Measurements from ENCODE around the gene RABEP1.
"Not testable (repeated sequence)": the region's sequence is repeated elsewhere in the genome, so short reads cannot be mapped to it uniquely, and the experiment has no call there.

Gene RABEP1

DNA sequence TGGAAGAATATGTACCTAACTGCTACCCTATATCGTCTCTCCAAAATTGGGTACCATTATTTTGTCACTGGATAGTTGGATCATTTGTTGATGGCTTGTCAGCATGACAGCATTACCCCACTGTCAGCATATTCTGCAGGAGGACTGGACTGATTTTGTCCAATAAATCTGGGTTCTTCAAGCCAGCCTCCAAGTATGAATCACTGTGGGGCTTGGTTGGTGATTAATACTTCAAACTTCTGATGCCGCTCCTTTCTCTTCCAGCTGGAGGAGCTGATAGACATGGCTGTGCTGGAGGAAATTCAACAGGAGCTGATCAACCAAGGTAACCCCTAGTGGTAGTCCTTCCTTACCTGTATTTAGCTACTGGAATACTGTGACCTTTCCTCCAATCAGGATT lies 140.4 kb downstream of the RABEP1 start:
- no peak for DNase-seq (ENCODE audit: low read depth, low spot score)

DNA sequence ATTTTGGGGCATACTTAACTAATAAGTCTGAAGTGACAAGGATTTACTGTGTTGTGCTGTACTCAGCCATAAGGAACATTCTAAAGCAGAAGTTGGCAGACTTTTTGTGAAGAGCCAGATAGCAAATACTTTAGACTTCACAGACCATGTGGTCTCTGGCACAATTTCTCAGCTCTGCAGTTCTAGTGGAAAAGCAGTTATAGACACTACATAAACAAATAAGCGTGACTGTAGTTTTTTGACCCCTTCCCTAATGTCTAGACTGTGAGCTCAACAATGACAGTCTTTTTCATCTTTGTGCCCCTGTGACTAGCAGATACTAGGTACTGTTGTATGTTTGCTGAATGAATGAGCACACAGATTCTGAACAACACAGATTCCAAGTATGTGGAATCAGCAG lies 142.8 kb downstream of the RABEP1 start:
- DNase-seq (ENCODE audit: low read depth, low spot score), result no peak

DNA sequence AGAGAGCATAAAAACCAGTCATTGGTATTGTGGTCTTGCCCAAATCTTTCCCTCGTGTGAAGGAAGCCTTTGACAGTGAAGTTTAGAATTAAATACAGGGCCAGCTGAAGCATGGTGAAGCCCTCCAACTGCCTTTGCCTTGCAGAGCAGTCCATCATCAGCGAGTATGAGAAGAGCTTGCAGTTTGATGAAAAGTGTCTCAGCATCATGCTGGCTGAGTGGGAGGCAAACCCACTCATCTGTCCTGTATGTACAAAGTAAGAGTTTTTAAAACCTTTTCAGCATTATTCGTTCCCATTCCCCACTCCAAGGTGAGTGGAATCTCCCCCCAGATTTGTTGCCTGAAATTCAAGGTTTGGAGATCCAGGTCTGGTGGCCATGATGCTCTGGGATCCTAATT lies 143.7 kb downstream of the RABEP1 start:
- DNase-seq (ENCODE audit: low read depth, low spot score), result no peak

DNA sequence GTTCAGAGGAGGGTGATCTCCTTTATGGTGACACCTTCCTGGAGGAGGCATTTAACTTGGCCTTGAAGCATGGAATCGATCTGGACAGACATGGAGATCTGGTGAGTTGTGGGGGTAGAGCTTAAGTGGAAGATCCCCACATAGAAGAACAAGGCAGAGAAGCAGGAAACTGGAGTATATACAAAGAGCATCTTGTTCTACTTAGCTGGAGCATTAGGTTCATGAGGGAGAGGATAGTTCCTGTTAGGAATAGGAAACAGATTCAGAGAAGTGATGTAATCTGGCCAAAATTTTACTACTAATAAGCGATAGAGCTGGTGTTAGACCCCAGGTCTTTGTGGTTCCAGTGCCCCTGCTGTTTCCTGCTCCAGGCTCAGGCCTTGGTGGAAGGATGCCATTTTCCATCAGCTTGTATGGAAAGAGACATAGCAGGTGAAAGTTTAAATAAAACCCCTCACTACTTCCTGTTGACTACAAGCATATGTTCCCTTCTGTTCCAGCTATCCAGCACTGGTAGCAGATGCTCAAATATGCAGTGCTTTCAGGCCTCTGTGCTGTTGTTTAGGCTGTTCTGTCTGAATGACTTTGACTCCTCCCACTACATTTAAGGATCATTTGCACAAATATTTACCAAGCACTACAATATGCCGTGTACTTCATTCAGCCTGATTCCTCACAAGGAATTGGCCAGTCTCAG lies 147.3 kb downstream of the RABEP1 start:
- DNase-seq (ENCODE audit: low read depth, low spot score), result no peak

DNA sequence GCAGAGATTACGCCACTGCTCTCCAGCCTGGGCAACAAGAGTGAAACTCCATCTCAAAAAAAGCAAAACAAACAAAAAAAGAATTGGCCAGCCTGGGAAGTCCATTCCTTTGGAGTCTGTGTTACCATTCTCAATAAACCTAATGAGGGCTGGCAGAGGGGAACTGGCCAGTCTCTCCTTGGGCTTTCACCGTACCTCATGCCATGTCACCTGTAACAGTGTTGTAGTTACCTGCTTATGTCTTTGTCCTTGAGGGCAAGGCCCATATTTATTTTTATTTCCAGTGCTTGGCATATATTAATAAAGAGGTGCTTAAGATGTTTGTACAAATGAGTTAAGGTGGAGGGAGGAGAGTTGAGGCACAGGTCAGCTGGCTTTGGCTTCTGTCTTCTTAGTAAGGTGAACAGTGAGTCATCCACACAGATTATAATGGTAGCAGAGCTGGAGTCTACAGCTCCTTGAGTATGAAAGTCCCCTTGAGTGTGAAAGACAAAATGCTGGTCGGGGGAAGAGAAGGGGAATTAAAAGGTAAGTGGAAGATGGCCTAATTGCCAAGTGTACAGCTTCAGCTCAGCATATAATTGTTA lies 148.4 kb downstream of the RABEP1 start:
- DNase-seq (ENCODE audit: low read depth, low spot score), result no peak

DNA sequence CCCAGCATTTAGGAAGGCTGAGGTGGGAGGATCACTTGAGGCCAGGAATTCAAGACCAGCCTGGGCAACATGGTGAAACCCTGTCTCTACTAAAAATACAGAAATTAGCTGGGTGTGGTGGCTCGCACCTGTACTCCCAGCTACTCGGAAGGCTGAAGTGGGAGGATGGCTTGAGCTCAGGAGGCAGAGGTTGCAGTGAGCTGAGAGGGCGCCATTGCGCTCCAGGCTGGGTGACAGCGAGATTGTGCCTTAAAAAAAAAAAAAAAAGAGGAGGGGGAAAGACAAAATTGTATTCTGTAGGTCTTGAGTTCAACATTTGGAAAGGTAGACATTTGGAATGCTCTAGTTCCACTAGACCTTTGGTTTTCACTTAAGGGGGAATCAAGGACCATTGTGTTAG lies 149.2 kb downstream of the RABEP1 start:
- not testable (repeated sequence) for DNase-seq (ENCODE audit: low read depth, low spot score)

DNA sequence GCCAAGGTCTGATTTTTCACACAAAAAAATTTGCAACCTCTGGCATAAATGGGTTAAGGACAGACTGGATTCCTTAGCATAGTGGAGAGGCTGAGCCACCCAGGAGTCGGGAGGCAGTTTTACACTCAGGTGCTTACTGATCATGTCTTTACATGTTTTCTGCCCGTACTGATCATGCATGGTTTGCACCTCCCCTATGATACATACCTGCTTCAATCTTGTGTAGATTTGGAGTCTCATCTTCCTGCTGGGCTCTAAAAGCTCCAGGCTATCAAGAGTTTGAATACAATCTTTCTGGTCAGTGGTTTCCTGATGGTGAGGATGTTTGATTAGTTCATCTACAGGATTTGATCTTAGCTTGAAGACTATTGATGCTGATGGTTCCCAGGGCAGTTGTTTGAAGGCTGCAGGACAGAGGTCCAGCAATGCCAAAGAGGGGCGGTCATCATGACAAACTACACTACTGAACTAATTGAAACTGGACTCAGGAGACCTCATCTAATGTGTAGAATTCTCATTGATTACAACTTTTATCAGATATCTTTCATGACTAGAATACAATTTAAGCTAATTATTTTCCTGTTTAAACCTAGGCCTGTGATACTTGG lies 150.0 kb downstream of the RABEP1 start:
- DNase-seq (ENCODE audit: low read depth, low spot score), result no peak

DNA sequence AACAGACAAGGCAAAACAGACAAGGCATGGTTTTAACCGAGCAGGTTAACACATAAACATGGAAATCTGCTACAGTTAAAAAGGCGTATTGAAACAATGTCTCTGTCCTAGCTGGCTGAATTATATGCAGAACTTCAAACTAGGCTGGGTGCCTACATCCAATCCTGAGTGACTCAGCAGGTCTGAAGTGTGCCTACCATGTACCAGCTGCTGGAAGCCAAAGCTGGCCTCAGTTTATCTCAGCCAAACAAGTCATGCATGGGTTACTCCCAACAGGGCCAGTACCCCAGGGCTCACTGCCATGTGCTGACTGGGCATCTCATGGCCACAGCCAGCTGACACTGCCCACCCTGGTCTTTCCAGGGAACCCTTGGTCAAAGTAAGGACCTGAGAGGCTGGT lies 152.9 kb downstream of the RABEP1 start:
- DNase-seq (ENCODE audit: low read depth, low spot score), result no peak
